Aorta (tissue), 5 donors: ENCODE data around the gene PTPRD. TPM values are rescaled to one million over a fixed set of nuclear protein-coding genes. Genes with fewer than 3 reads are reported as not detected.

Experiments
- ATAC-seq: fragments of 200-7000 bp; cut with Tn5 transposase; one replicate; pipeline ENCODE4 v1.9.1; 2022; ENCODE audit warnings: moderate library complexity; ENCODE audit not compliant: low FRiP score
- DNase-seq, 2 donors: peaks; one replicate each; pipeline ENCODE4 v3.0.0-alpha.2; 2020
- H3K27ac ChIP-seq, 2 donors: one replicate each; pipeline ENCODE4 v1.5.1; 2013; ENCODE audit warnings: low read length in 2 of 2, mild to moderate bottlenecking in 2 of 2, moderate library complexity in 2 of 2, control low read depth in 1 of 2, inconsistent platforms in 1 of 2, low read depth in 1 of 2
- H3K27me3 ChIP-seq, 2 donors: one replicate each; pipeline ENCODE4 v1.6.1; 2013; ENCODE audit warnings: control low read depth in 1 of 2, low read length in 1 of 2, mild to moderate bottlenecking in 1 of 2, moderate library complexity in 1 of 2; ENCODE audit not compliant: insufficient read depth in 2 of 2, control insufficient read depth in 1 of 2
- H3K36me3 ChIP-seq, 2 donors: one replicate each; pipeline ENCODE4 v1.6.1; 2013; ENCODE audit warnings: control low read depth in 1 of 2, low read length in 1 of 2, mild to moderate bottlenecking in 1 of 2; ENCODE audit not compliant: insufficient read depth in 2 of 2, control insufficient read depth in 1 of 2
- H3K4me1 ChIP-seq, 2 donors: one replicate each; pipeline ENCODE4 v1.6.1; 2013; ENCODE audit warnings: low read length in 2 of 2, control low read depth in 1 of 2, mild to moderate bottlenecking in 1 of 2, moderate library complexity in 1 of 2; ENCODE audit not compliant: insufficient read depth in 2 of 2, control insufficient read depth in 1 of 2
- H3K4me3 ChIP-seq, 2 donors: one replicate each; pipeline ENCODE4 v1.5.1; 2013; ENCODE audit warnings: low read length in 2 of 2, control low read depth in 1 of 2, mild to moderate bottlenecking in 1 of 2
- H3K9me3 ChIP-seq: one replicate; pipeline ENCODE4 v1.6.1; 2013; ENCODE audit warnings: mild to moderate bottlenecking, low read length; ENCODE audit not compliant: control insufficient read depth
- WGBS, 2 donors: extraction: QIAGEN DNeasy Blood & Tissue Kit; methylation state at CpG; one replicate each; pipeline ENCODE4 v1.1.7; 2013; 5-methylcytosine and 5-hydroxymethylcytosine counted together
- intact Hi-C, 2 donors: fragments of 100-400 bp; cut with DNase I; formaldehyde crosslinking; loops; one replicate each; pipeline versions ENCODE4 v1.14.2 to v1.15.0; 2022
- polyA plus RNA-seq, 2 donors: library from polyadenylated mRNA; stranded (reverse); fragments of 200-250 nt; gene quantifications; one replicate each; pipeline ENCODE4 v1.2.3, GENCODE V29; 2013
- total RNA-seq, 2 donors: library from RNA; stranded (reverse); fragmentation: NEBNext Ultra II Directional; extraction: Animal tissue kit (Norgen Biotek cat#: 25700); gene quantifications; one replicate each; pipeline ENCODE4 v1.2.1, GENCODE V29; 2021
- donor health status: healthy with polysubstance abuse.
- donor health status: Bipolar disorder and iron deficiency.
- donor health status: DM: no; HTN: no; CAD: no.
- donor health status: DM: no; HTN: no; CAD: no.
- donor health status: DM: yes; HTN: yes; CAD: no.

PTPRD gene
- total and polyA plus RNA-seq, 4 donors: 1.5 to 92.0 (median 29.4) TPM

GRCh38 chr9:8640761-8641160 lies 1972.0 kb downstream of the PTPRD start:
- Histone ChIP-seq H3K36me3 (no peaks in the 10 kb centered on the region), H3K27me3 (no peaks in the 10 kb centered on the region), H3K9me3 (no peaks in the 10 kb centered on the region), H3K4me3 (no peak overlapping the region), H3K27ac (no peak overlapping the region), H3K4me1 (no peaks in the 10 kb centered on the region)
- DNase-seq (no peak), ATAC-seq (no peak)
- intact Hi-C loops: loop anchor here in 1 of 2 donors (10.0 kb wide), 1 partner anchor 56 kb away; no protein-coding TSS in a partner anchor
- WGBS, 2 donors: 75 to 86% methylated on average over 3 of the region's 3 CpGs

GRCh38 chr9:8637626-8638025 lies 1975.2 kb downstream of the PTPRD start:
- Histone ChIP-seq H3K9me3 (no peaks in the 10 kb centered on the region), H3K4me3 (no peak overlapping the region), H3K27ac (no peak overlapping the region), H3K4me1 (no peaks in the 10 kb centered on the region), H3K27me3 (no peaks in the 10 kb centered on the region), H3K36me3 (no peaks in the 10 kb centered on the region)
- no peak for DNase-seq
- no peak for ATAC-seq
- intact Hi-C loops: no loop called here
- WGBS, 2 donors: 96 to 97% methylated on average over 1 of the region's 1 CpG

- H3K27me3 ChIP-seq: no peaks in the 10 kb centered on the region
- H3K27ac ChIP-seq: no peak overlapping the region
- intact Hi-C loops: no loop called here
- H3K36me3 ChIP-seq: no peaks in the 10 kb centered on the region
- 53 to 68% methylated on average over 3 of the region's 3 CpGs for WGBS, 2 donors
- no peaks in the 10 kb centered on the region for H3K9me3 ChIP-seq
- no peak overlapping the region for H3K4me3 ChIP-seq
- ATAC-seq (no peak), DNase-seq (no peak)
- peaks cover 0 to 6% of the 10 kb centered on the region in 2 donors for H3K4me1 ChIP-seq
Measured at GRCh38 chr9:8633784-8634183, 1979.0 kb downstream of the PTPRD start.

- no peaks in the 10 kb centered on the region for H3K27me3 ChIP-seq
- H3K4me3 ChIP-seq: no peak overlapping the region
- intact Hi-C loops: no loop called here
- WGBS, 2 donors: 50 to 87% methylated on average over 1 of the region's 1 CpG
- no peak for DNase-seq
- no peaks in the 10 kb centered on the region for H3K9me3 ChIP-seq
- no peaks in the 10 kb centered on the region for H3K36me3 ChIP-seq
- no peak overlapping the region for H3K27ac ChIP-seq
- peaks cover 0 to 6% of the 10 kb centered on the region in 2 donors for H3K4me1 ChIP-seq
- no peak for ATAC-seq
Measured at GRCh38 chr9:8632493-8632892, 1980.3 kb downstream of the PTPRD start.

GRCh38 chr9:8628791-8629190 lies 1984.0 kb downstream of the PTPRD start:
- intact Hi-C loops: no loop called here
- no peaks in the 10 kb centered on the region for H3K36me3 ChIP-seq
- DNase-seq: no peak
- H3K27ac ChIP-seq: no peak overlapping the region
- no peaks in the 10 kb centered on the region for H3K27me3 ChIP-seq
- no peaks in the 10 kb centered on the region for H3K9me3 ChIP-seq
- H3K4me3 ChIP-seq: no peak overlapping the region
- peaks cover 1 to 11% of the 10 kb centered on the region in 2 donors for H3K4me1 ChIP-seq
- ATAC-seq: no peak

GRCh38 chr9:8627976-8628679 lies 1984.7 kb downstream of the PTPRD start:
- DNase-seq: no peak
- peaks cover 1 to 11% of the 10 kb centered on the region in 2 donors for H3K4me1 ChIP-seq
- H3K27ac ChIP-seq: no peak overlapping the region
- no peaks in the 10 kb centered on the region for H3K9me3 ChIP-seq
- no peaks in the 10 kb centered on the region for H3K27me3 ChIP-seq
- H3K4me3 ChIP-seq: no peak overlapping the region
- intact Hi-C loops: no loop called here
- H3K36me3 ChIP-seq: no peaks in the 10 kb centered on the region
- ATAC-seq: peak; percentile 39
- 47 to 57% methylated on average over 7 of the region's 7 CpGs for WGBS, 2 donors

- intact Hi-C loops: no loop called here
- WGBS, 2 donors: 93 to 97% methylated on average over 2 of the region's 2 CpGs
- no peak for ATAC-seq
Measured at GRCh38 chr9:8622871-8623270, 1989.9 kb downstream of the PTPRD start.

GRCh38 chr9:8622222-8622802 lies 1990.5 kb downstream of the PTPRD start:
- H3K4me1 ChIP-seq: peaks cover 1 to 5% of the 10 kb centered on the region in 2 donors
- H3K9me3 ChIP-seq: no peaks in the 10 kb centered on the region
- H3K4me3 ChIP-seq: no peak overlapping the region
- intact Hi-C loops: no loop called here
- DNase-seq: no peak
- no peaks in the 10 kb centered on the region for H3K27me3 ChIP-seq
- H3K27ac ChIP-seq: no peak overlapping the region
- no peak for ATAC-seq
- 93% methylated on average over 3 of the region's 3 CpGs for WGBS, 2 donors
- no peaks in the 10 kb centered on the region for H3K36me3 ChIP-seq

More at GRCh38 chr9:8622871-8623270, 1989.9 kb downstream of the PTPRD start:
- Histone ChIP-seq H3K4me3 (no peak overlapping the region), H3K27ac (no peak overlapping the region), H3K4me1 (peaks cover 1 to 5% of the 10 kb centered on the region in 2 donors), H3K9me3 (no peaks in the 10 kb centered on the region), H3K27me3 (no peaks in the 10 kb centered on the region), H3K36me3 (no peaks in the 10 kb centered on the region)
- no peak for DNase-seq

- intact Hi-C loops: no loop called here
- ATAC-seq (no peak), DNase-seq (no peak)
- H3K4me1 ChIP-seq: no peaks in the 10 kb centered on the region
- no peaks in the 10 kb centered on the region for H3K27me3 ChIP-seq
- no peak overlapping the region for H3K27ac ChIP-seq
- 84 to 89% methylated on average over 2 of the region's 2 CpGs for WGBS, 2 donors
- no peak overlapping the region for H3K4me3 ChIP-seq
- H3K9me3 ChIP-seq: no peaks in the 10 kb centered on the region
- H3K36me3 ChIP-seq: no peaks in the 10 kb centered on the region
Measured at GRCh38 chr9:8621416-8621815, 1991.4 kb downstream of the PTPRD start.
